MM.1S (cell line): Measurements from ENCODE around the gene ZRSR2.

ENCODE experiments used
- EZH2 ChIP-seq: fragments of 300-600 bp; sonication (generic); optimal IDR thresholded peaks from 2 replicates; pipeline ENCODE3; 2017; ENCODE audit warnings: low read depth, mild to moderate bottlenecking, antibody characterized with exemption, low read length, mixed read lengths
- EZH2phosphoT487 ChIP-seq: fragments of 300-600 bp; sonication (generic); IDR thresholded peaks from 2 replicates; pipeline ENCODE4 v1.6.1; 2018; ENCODE audit warnings: antibody characterized with exemption, low read length
- TF ChIP-seq, protein P1 (sequence below): fragments of 300-600 bp; sonication (generic); IDR thresholded peaks from 2 replicates; pipeline ENCODE4 v1.5.1; 2016; ENCODE audit warnings: antibody characterized with exemption, low read length, mixed read lengths

DNA sequence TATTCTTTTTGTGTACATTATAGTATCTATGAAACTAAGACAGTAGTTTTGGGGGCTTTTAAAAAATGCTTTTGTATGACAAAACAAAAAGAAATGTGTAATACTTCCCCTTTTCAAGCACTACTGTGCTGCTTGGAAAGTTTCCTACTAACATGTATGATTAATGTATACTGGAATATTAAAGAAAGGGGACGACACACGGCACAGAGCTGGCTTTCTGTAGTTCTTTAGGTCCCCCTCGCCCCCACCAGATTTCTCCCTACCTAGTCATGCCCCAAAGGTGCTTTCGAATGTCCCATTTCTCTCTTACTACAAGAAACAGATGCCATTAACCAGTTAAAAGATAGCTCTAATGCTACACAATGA is 65.9 kb downstream of the ZRSR2 start:
- TF ChIP-seq, protein P1, sequence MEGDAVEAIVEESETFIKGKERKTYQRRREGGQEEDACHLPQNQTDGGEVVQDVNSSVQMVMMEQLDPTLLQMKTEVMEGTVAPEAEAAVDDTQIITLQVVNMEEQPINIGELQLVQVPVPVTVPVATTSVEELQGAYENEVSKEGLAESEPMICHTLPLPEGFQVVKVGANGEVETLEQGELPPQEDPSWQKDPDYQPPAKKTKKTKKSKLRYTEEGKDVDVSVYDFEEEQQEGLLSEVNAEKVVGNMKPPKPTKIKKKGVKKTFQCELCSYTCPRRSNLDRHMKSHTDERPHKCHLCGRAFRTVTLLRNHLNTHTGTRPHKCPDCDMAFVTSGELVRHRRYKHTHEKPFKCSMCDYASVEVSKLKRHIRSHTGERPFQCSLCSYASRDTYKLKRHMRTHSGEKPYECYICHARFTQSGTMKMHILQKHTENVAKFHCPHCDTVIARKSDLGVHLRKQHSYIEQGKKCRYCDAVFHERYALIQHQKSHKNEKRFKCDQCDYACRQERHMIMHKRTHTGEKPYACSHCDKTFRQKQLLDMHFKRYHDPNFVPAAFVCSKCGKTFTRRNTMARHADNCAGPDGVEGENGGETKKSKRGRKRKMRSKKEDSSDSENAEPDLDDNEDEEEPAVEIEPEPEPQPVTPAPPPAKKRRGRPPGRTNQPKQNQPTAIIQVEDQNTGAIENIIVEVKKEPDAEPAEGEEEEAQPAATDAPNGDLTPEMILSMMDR, result no peak
- TF ChIP-seq EZH2 (no peak), EZH2phosphoT487 (no peak)
